CD4-positive, alpha-beta T cell treated with Interleukin-4 for 4 hours (primary cell): ENCODE measurements around the gene TFAP2C.
"Not testable (repeated sequence)": the region's sequence is repeated elsewhere in the genome, so short reads cannot be mapped to it uniquely, and the experiment has no call there.

Experiments used
- DNase-seq: peaks from one replicate; pipeline ENCODE4 v3.0.0-alpha.2; 2020

Gene TFAP2C

GRCh38 chr20:56617489-56617888 is 11.6 kb upstream of the TFAP2C start:
- no peak for DNase-seq

GRCh38 chr20:56621730-56622129 is 7.4 kb upstream of the TFAP2C start:
- no peak for DNase-seq

- not testable (repeated sequence) for DNase-seq
These were observed 5.2 kb upstream of the TFAP2C start for GRCh38 chr20:56623930-56624329.

GRCh38 chr20:56624786-56625681 is 4.1 kb upstream of the TFAP2C start:
- no peak for DNase-seq

- DNase-seq: no peak
These were observed 3.3 kb upstream of the TFAP2C start for GRCh38 chr20:56625837-56626236.

GRCh38 chr20:56626367-56627121 is 2.6 kb upstream of the TFAP2C start:
- no peak for DNase-seq

GRCh38 chr20:56627122-56628014 is 1.7 kb upstream of the TFAP2C start:
- no peak for DNase-seq

- DNase-seq: no peak
These were observed 862 bp upstream of the TFAP2C start for GRCh38 chr20:56628015-56628872.

- no peak for DNase-seq
These were observed 469 bp downstream of the TFAP2C start for GRCh38 chr20:56629464-56630085.

- no peak for DNase-seq
These were observed 984 bp downstream of the TFAP2C start for GRCh38 chr20:56630086-56630493.

GRCh38 chr20:56630506-56631317 is 1.6 kb downstream of the TFAP2C start:
- DNase-seq: no peak

- no peak for DNase-seq
These were observed 2.3 kb downstream of the TFAP2C start for GRCh38 chr20:56631318-56631989.

GRCh38 chr20:56631990-56632327 is 2.9 kb downstream of the TFAP2C start:
- no peak for DNase-seq

- DNase-seq: no peak
These were observed 5.2 kb downstream of the TFAP2C start for GRCh38 chr20:56634307-56634706.

GRCh38 chr20:56634735-56635385 is 5.8 kb downstream of the TFAP2C start:
- DNase-seq: no peak

GRCh38 chr20:56636716-56637115 is 7.6 kb downstream of the TFAP2C start:
- no peak for DNase-seq

GRCh38 chr20:56637576-56637975 is 8.5 kb downstream of the TFAP2C start:
- DNase-seq: no peak

- DNase-seq: no peak
These were observed 17.5 kb downstream of the TFAP2C start for GRCh38 chr20:56646599-56646998.

GRCh38 chr20:56653211-56653610 is 24.1 kb downstream of the TFAP2C start:
- no peak for DNase-seq

GRCh38 chr20:56656632-56657031 is 27.5 kb downstream of the TFAP2C start:
- no peak for DNase-seq
